HUES48 (cell line): Measurements from ENCODE around the gene RGL2.

Experiments
- H3K27ac ChIP-seq: one replicate; pipeline ENCODE4 v1.7.0; 2013; ENCODE audit warnings: low read depth, low read length, inconsistent platforms
- H3K27me3 ChIP-seq: 2 replicates; pipeline ENCODE4 v1.6.1; 2013; ENCODE audit warnings: mild to moderate bottlenecking, low read length; ENCODE audit not compliant: control insufficient read depth, insufficient read depth
- H3K36me3 ChIP-seq: 2 replicates; pipeline ENCODE4 v1.6.1; 2013; ENCODE audit warnings: low read length; ENCODE audit not compliant: control insufficient read depth, insufficient read depth
- H3K4me1 ChIP-seq: 2 replicates; pipeline ENCODE4 v1.6.1; 2013; ENCODE audit warnings: mild to moderate bottlenecking, low read length; ENCODE audit not compliant: control insufficient read depth, insufficient read depth
- H3K4me3 ChIP-seq: 2 replicates; pipeline ENCODE4 v1.5.1; 2013; ENCODE audit warnings: mild to moderate bottlenecking, low read depth, low read length
- H3K9ac ChIP-seq: 2 replicates; pipeline ENCODE4 v1.6.1; 2013; ENCODE audit warnings: mild to moderate bottlenecking, low read depth, low read length, moderate library complexity
- H3K9me3 ChIP-seq: 2 replicates; pipeline ENCODE4 v1.6.1; 2013; ENCODE audit warnings: low read length; ENCODE audit not compliant: control insufficient read depth, insufficient read depth

Gene RGL2

DNA sequence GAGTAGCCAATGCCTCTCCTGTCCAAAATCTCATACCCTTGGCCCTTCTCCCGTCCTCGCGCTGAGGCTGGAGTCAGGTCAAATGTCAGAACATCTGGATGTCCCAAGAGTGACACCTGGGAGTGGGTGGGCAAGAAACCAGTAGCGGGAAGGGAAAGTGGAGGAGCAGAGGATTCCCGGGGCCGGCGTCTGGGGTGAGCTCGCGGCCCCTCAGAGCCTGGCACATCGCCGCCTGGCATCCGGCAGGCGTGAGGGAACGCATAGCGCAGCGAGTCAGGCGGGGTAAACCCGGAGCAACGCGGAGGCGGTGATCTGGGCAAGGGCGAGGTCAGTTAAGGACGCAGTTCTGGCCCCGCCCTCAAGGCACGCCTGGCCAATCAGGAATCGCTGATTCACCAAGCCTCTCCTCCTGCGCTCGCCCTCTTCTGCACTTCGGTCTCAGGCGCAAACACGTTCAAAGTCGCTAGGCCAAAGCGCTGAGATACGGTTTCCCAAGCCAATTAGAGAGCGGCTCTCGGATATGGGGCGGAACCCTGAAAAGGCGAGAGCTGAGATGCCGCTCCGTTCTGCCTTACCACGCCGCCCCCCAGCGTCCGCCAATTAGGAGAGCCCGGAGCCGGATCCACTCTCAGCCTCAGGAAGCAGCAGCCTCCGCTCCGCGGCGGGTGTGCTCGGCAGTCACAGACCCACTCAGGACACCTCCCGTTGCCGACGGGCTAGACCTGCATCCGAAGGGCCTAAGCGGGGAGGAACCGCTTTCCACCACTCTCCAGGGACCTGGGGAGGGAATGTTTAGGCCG is 49.6 kb downstream of the RGL2 start:
- H3K27ac ChIP-seq, result peak overlapping the region; percentile 77
- peak overlapping the region; percentile 65 for H3K9ac ChIP-seq
- H3K27me3 ChIP-seq, result peaks cover 29% of the 10 kb centered on the region
- H3K4me1 ChIP-seq, result peaks cover 5% of the 10 kb centered on the region
- H3K4me3 ChIP-seq, result peak overlapping the region; percentile 69
- H3K9me3 ChIP-seq, result no peaks in the 10 kb centered on the region
- peaks cover 9% of the 10 kb centered on the region for H3K36me3 ChIP-seq

GRCh38 chr6:33248643-33248931 is 50.2 kb downstream of the RGL2 start:
- H3K36me3 ChIP-seq, result peaks cover 8% of the 10 kb centered on the region
- H3K4me3 ChIP-seq, result peak overlapping the region; percentile 69
- peaks cover 5% of the 10 kb centered on the region for H3K4me1 ChIP-seq
- no peaks in the 10 kb centered on the region for H3K9me3 ChIP-seq
- H3K27ac ChIP-seq, result peak overlapping the region; percentile 36
- H3K27me3 ChIP-seq, result peaks cover 29% of the 10 kb centered on the region
- H3K9ac ChIP-seq, result no peak overlapping the region

DNA sequence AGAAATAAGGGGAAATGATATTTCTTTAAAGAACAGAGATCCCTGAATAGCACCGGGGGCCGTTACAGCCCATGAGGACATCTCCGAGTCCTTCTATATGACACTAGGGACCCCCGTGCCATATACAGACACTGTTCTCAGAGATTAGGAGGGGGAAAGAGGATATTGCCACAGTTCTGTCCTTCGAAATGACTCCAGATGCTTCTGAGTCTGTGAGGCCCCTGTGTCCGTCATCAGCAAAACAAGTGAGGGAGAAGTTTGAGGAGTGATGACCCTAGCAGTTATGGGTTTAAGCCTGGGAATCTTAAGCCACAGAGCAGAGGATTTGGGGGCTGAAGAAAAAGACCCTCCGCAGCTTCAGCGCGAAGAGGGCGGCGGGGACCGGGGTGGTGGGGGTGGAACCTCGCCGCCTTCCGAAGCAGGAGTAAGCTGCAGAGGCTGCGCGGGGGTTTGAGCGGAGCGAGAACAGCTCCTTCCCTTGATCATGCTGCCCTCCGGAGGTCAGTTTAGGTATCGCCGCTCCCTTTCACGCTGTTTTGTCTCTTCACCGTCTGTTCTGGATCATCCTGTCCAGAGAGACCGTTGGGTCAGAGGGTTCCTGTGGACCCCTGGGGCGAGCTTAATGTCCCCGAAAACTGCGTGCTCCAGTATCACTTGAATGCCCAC is 50.6 kb downstream of the RGL2 start:
- peak overlapping the region; percentile 36 for H3K27ac ChIP-seq
- H3K9ac ChIP-seq, result no peak overlapping the region

GRCh38 chr6:33243476-33243875 is 55.3 kb downstream of the RGL2 start:
- Histone ChIP-seq H3K9ac (no peak overlapping the region), H3K4me3 (no peak overlapping the region), H3K9me3 (no peaks in the 10 kb centered on the region), H3K27ac (no peak overlapping the region), H3K4me1 (peaks cover 1% of the 10 kb centered on the region), H3K36me3 (no peaks in the 10 kb centered on the region), H3K27me3 (peaks cover 34% of the 10 kb centered on the region)

More for the DNA sequence above, 50.6 kb downstream of the RGL2 start:
- Histone ChIP-seq H3K9me3 (no peaks in the 10 kb centered on the region), H3K27me3 (peaks cover 33% of the 10 kb centered on the region), H3K4me1 (peaks cover 5% of the 10 kb centered on the region), H3K4me3 (peak overlapping the region; percentile 69), H3K36me3 (peaks cover 6% of the 10 kb centered on the region)

GRCh38 chr6:33241968-33242367 is 56.8 kb downstream of the RGL2 start:
- Histone ChIP-seq H3K9ac (no peak overlapping the region), H3K27ac (no peak overlapping the region), H3K36me3 (no peaks in the 10 kb centered on the region), H3K4me3 (no peak overlapping the region), H3K9me3 (no peaks in the 10 kb centered on the region), H3K4me1 (no peaks in the 10 kb centered on the region), H3K27me3 (peaks cover 25% of the 10 kb centered on the region)
